SK-N-SH treated with all-trans-retinoic acid at 6 μM for 48 hours (cell line): ENCODE data around the gene TAF10.

Experiments used
- ATAC-seq: fragments of 200-7000 bp; cut with Tn5 transposase; 3 replicates; pipeline ENCODE4 v1.9.1; 2020; ENCODE audit warnings: mild to moderate bottlenecking, moderate library complexity
- ARNTL ChIP-seq: fragments of 450-650 bp; formaldehyde crosslinking; IDR thresholded peaks from 2 replicates; pipeline ENCODE4 v1.5.0; 2020; ENCODE audit warnings: low read depth, mild to moderate bottlenecking, moderate library complexity, borderline replicate concordance
- BACH2 ChIP-seq: fragments of 250-450 bp; sonication (Bioruptor Pico); IDR thresholded peaks from 2 replicates; pipeline ENCODE4 v1.9.0; 2021; ENCODE audit warnings: mild to moderate bottlenecking, borderline replicate concordance
- CSDC2 ChIP-seq: fragments of 250-450 bp; sonication (Bioruptor Pico); IDR thresholded peaks from 2 replicates; pipeline ENCODE4 v1.5.0; 2020; ENCODE audit warnings: mild to moderate bottlenecking, moderate library complexity
- ESRRG ChIP-seq: fragments of 250-450 bp; sonication (Bioruptor Pico); IDR thresholded peaks from 2 replicates; pipeline ENCODE4 v1.6.1; 2021; ENCODE audit warnings: mild to moderate bottlenecking
- GLIS3 ChIP-seq: fragments of 250-450 bp; sonication (Bioruptor Pico); IDR thresholded peaks from 2 replicates; pipeline ENCODE4 v1.5.0; 2020; ENCODE audit warnings: mild to moderate bottlenecking, moderate library complexity
- ISL1 ChIP-seq: fragments of 250-450 bp; sonication (Bioruptor Pico); IDR thresholded peaks from 2 replicates; pipeline ENCODE4 v2.1.2; 2022; ENCODE audit warnings: mild to moderate bottlenecking, moderate library complexity
- OSR1 ChIP-seq: fragments of 250-450 bp; sonication (Bioruptor Pico); IDR thresholded peaks from 2 replicates; pipeline ENCODE4 v1.8.0; 2022; ENCODE audit warnings: moderate library complexity, mild to moderate bottlenecking, inconsistent platforms
- PPARA ChIP-seq: fragments of 250-450 bp; sonication (Bioruptor Pico); IDR thresholded peaks from 2 replicates; pipeline ENCODE4 v1.5.0; 2020; ENCODE audit warnings: mild to moderate bottlenecking, borderline replicate concordance
- RARB ChIP-seq: fragments of 250-450 bp; sonication (Bioruptor Pico); IDR thresholded peaks from 2 replicates; pipeline ENCODE4 v1.8.0; 2021; ENCODE audit warnings: mild to moderate bottlenecking, moderate library complexity
- SNAI2 ChIP-seq: fragments of 250-450 bp; sonication (Bioruptor Pico); IDR thresholded peaks from 2 replicates; pipeline ENCODE4 v1.5.0; 2020; ENCODE audit warnings: mild to moderate bottlenecking, moderate library complexity
- TCF4 ChIP-seq: fragments of 250-450 bp; sonication (Bioruptor Pico); IDR thresholded peaks from 2 replicates; pipeline ENCODE4 v1.8.0; 2021; ENCODE audit warnings: mild to moderate bottlenecking, moderate library complexity, borderline replicate concordance
- TOX ChIP-seq: fragments of 250-450 bp; sonication (Bioruptor Pico); IDR thresholded peaks from 2 replicates; pipeline ENCODE4 v1.8.0; 2021; ENCODE audit warnings: mild to moderate bottlenecking, moderate library complexity, borderline replicate concordance
- ZC3H10 ChIP-seq: fragments of 250-450 bp; sonication (Bioruptor Pico); IDR thresholded peaks from 2 replicates; pipeline ENCODE4 v1.5.1; 2021; ENCODE audit warnings: mild to moderate bottlenecking, moderate library complexity
- ZFP3 ChIP-seq: fragments of 250-450 bp; sonication (Bioruptor Pico); IDR thresholded peaks from 2 replicates; pipeline ENCODE4 v1.5.0; 2020; ENCODE audit warnings: mild to moderate bottlenecking, moderate library complexity
- ZFP30 ChIP-seq: fragments of 450-650 bp; formaldehyde crosslinking; IDR thresholded peaks from 2 replicates; pipeline ENCODE4 v1.5.0; 2022; ENCODE audit warnings: mild to moderate bottlenecking, moderate library complexity
- ZNF565 ChIP-seq: fragments of 450-650 bp; formaldehyde crosslinking; conservative IDR thresholded peaks from 2 replicates; pipeline ENCODE4 v1.5.0; 2020; ENCODE audit warnings: low read depth, mild to moderate bottlenecking, moderate library complexity
- ZNF70 ChIP-seq: fragments of 450-650 bp; formaldehyde crosslinking; IDR thresholded peaks from 2 replicates; pipeline ENCODE4 v1.5.0; 2020; ENCODE audit warnings: mild to moderate bottlenecking, moderate library complexity
- ZNF8 ChIP-seq: fragments of 450-650 bp; formaldehyde crosslinking; IDR thresholded peaks from 2 replicates; pipeline ENCODE4 v1.5.0; 2020; ENCODE audit warnings: mild to moderate bottlenecking, moderate library complexity
- TF ChIP-seq, protein P1 (sequence below): fragments of 250-450 bp; sonication (Bioruptor Pico); IDR thresholded peaks from 2 replicates; pipeline ENCODE4 v1.8.0; 2020; ENCODE audit warnings: mild to moderate bottlenecking, moderate library complexity, borderline replicate concordance
- TF ChIP-seq, protein P2 (sequence below): fragments of 250-450 bp; sonication (Bioruptor Pico); IDR thresholded peaks from 2 replicates; pipeline ENCODE4 v1.5.1; 2021; ENCODE audit warnings: mild to moderate bottlenecking, moderate library complexity
- TF ChIP-seq, protein P3 (sequence below): fragments of 250-450 bp; sonication (Bioruptor Pico); IDR thresholded peaks from 2 replicates; pipeline ENCODE4 v1.5.1; 2020; ENCODE audit warnings: low read depth, mild to moderate bottlenecking, moderate library complexity

TAF10 gene

DNA sequence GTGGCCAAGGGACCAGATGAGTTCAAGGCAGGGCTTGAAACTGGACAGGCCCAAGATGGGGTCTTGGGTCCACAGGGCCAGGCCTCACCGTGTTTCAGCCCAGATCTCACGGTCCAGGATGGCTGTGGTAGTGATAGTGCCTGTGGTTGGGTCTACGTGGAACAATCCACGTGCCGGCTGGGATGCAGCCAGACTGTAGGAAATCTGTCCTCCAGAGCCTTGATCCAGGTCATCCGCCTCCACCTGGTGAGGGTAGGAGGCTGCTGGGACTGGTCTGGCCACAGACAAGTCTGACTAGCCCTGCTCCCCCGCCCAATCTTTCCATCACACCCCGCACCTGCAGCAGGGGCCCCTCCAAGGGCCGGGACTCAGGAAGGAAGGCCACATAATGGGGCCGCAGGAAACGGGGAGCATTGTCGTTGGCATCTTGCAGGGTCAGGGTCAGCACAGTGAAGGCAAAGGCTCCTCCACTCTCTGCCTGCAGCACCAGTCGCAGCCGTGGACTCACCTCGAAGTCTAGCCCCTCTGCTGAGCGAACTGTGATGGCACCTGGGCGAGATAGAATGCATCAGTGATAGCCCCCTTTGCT, 13.9 kb upstream of the TAF10 start (continued):
- TF ChIP-seq ZNF565 (CRISPR knock-in tag) (no peak), ZFP3 (CRISPR knock-in tag) (no peak)

DNA sequence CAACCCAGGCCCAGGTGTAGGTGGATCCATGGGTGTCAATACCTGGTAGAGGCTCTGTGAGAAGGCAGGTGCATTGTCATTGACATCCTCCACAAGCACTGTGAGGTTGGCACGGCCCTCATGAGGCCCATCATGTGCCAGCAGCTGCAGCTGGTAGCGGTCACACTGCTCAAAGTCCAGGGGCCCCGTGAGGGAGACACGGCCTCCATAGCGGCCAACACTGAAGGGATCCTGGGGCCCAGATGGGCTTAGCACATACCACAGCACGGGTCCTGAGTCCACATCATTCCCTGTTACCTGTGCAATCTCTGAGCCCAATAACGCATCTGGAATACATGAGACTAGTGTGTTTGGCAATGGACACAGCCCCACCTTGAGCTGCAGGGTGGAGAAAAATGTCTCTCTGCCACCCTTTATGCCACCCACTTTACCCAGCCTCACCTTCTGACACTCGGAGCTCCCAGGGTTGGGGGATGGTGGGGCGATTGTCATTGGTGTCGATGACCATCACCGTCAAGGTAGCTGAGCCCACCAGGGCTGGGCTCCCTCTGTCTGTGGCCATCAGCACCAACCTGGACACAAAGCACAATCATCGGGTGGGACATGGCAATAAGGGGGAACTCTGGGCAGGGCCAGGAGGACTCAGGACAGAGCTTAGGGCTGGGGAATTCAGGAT, 13.3 kb upstream of the TAF10 start:
- no peak for TF ChIP-seq ZNF70 (CRISPR knock-in tag)
- no peak for TF ChIP-seq TCF4
- TF ChIP-seq, protein P1, sequence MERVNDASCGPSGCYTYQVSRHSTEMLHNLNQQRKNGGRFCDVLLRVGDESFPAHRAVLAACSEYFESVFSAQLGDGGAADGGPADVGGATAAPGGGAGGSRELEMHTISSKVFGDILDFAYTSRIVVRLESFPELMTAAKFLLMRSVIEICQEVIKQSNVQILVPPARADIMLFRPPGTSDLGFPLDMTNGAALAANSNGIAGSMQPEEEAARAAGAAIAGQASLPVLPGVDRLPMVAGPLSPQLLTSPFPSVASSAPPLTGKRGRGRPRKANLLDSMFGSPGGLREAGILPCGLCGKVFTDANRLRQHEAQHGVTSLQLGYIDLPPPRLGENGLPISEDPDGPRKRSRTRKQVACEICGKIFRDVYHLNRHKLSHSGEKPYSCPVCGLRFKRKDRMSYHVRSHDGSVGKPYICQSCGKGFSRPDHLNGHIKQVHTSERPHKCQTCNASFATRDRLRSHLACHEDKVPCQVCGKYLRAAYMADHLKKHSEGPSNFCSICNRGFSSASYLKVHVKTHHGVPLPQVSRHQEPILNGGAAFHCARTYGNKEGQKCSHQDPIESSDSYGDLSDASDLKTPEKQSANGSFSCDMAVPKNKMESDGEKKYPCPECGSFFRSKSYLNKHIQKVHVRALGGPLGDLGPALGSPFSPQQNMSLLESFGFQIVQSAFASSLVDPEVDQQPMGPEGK (CRISPR knock-in tag): no peak
- TF ChIP-seq SNAI2 (CRISPR knock-in tag): no peak
- TF ChIP-seq ZNF565 (CRISPR knock-in tag): no peak
- no peak for TF ChIP-seq ZNF8 (CRISPR knock-in tag)
- no peak for TF ChIP-seq PPARA
- no peak for TF ChIP-seq OSR1
- no peak for ATAC-seq

GRCh38 chr11:6623391-6624363, 11.7 kb upstream of the TAF10 start:
- no peak for ATAC-seq

GRCh38 chr11:6622261-6623171, 10.5 kb upstream of the TAF10 start:
- ATAC-seq: no peak
- TF ChIP-seq BACH2 (CRISPR knock-in tag) (no peak), ISL1 (no peak), ZNF565 (CRISPR knock-in tag) (no peak), ZFP30 (CRISPR knock-in tag) (no peak), OSR1 (no peak), RARB (CRISPR knock-in tag) (no peak), ZNF8 (CRISPR knock-in tag) (no peak)
- TF ChIP-seq, protein P2, sequence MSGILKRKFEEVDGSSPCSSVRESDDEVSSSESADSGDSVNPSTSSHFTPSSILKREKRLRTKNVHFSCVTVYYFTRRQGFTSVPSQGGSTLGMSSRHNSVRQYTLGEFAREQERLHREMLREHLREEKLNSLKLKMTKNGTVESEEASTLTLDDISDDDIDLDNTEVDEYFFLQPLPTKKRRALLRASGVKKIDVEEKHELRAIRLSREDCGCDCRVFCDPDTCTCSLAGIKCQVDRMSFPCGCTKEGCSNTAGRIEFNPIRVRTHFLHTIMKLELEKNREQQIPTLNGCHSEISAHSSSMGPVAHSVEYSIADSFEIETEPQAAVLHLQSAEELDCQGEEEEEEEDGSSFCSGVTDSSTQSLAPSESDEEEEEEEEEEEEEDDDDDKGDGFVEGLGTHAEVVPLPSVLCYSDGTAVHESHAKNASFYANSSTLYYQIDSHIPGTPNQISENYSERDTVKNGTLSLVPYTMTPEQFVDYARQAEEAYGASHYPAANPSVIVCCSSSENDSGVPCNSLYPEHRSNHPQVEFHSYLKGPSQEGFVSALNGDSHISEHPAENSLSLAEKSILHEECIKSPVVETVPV (CRISPR knock-in tag): no peak

More at GRCh38 chr11:6623391-6624363, 11.7 kb upstream of the TAF10 start:
- TF ChIP-seq ZNF8 (CRISPR knock-in tag) (no peak), CSDC2 (CRISPR knock-in tag) (no peak), TCF4 (no peak), BACH2 (CRISPR knock-in tag) (no peak), ESRRG (CRISPR knock-in tag) (no peak), ZFP30 (CRISPR knock-in tag) (no peak), TOX (CRISPR knock-in tag) (no peak), ZC3H10 (no peak), RARB (CRISPR knock-in tag) (no peak), ZNF565 (CRISPR knock-in tag) (no peak), ISL1 (no peak), GLIS3 (CRISPR knock-in tag) (no peak), ARNTL (CRISPR knock-in tag) (no peak), SNAI2 (CRISPR knock-in tag) (no peak), OSR1 (no peak), ZNF70 (CRISPR knock-in tag) (no peak)
- TF ChIP-seq, protein P1 (CRISPR knock-in tag): no peak
- TF ChIP-seq, protein P3, sequence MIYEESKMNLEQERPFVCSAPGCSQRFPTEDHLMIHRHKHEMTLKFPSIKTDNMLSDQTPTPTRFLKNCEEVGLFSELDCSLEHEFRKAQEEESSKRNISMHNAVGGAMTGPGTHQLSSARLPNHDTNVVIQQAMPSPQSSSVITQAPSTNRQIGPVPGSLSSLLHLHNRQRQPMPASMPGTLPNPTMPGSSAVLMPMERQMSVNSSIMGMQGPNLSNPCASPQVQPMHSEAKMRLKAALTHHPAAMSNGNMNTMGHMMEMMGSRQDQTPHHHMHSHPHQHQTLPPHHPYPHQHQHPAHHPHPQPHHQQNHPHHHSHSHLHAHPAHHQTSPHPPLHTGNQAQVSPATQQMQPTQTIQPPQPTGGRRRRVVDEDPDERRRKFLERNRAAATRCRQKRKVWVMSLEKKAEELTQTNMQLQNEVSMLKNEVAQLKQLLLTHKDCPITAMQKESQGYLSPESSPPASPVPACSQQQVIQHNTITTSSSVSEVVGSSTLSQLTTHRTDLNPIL: no peak
- TF ChIP-seq, all 23 proteins: peak for 0
